ENCODE data around the gene ATP7B.

Gene ATP7B

GRCh38 chr13:52011632-52012511, 622 bp upstream of the ATP7B start, which contains the start of gene ALG11:
TSS of gene ALG11 (plus strand) at chr13:52012398. CDS start at chr13:52012419, 21 bp downstream.
- in situ Hi-C loops (cut with HindIII; ENCODE audit: low pct_ligation_motif_present, low pct_unique_long_range_greater_than_20kb, low sequenced_read_pairs): no loop called here

GRCh38 chr13:52009946-52010345, 1.3 kb downstream of the ATP7B start:
- DNase-seq: no peak
- in situ Hi-C loops (cut with HindIII; ENCODE audit: low pct_ligation_motif_present, low pct_unique_long_range_greater_than_20kb, low sequenced_read_pairs): no loop called here

More at GRCh38 chr13:52011632-52012511, 622 bp upstream of the ATP7B start, which contains the start of gene ALG11:
- peak; percentile 97 for DNase-seq

DNA sequence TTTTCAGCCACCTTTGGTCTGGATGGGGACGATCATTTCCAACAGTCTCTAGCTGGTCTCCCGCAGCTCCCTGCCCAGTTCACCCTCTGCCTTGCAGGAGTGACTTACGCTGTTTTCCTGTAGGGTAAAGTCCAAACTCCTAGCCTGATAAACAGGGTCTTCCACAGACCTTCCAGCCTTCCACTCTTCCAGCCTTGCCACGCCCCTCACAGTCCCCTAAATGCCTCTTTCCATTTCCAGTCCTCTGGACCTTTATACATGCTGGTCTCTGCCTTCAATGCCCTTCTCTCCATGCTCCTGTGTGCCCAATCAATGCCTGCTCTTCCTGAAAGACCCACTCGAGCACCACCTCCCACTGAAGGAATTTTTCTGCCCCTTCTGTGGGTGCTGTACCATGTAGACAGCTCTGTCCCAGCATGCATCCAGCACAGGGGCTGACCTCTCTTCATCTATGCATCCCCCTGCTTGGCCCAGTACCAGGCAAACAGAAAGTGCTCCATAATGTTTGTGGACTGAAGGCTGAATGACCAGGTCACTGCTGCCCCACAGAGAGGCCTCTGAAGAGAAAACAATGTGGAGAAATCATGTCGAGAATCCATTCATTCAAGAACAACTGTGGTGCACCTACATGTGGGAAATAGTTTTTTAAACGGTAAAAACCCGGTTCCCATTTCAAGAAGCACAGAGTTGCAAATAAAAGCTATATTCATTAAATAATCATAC, 4.6 kb downstream of the ATP7B start:
- no peak for DNase-seq
- in situ Hi-C loops (cut with HindIII; ENCODE audit: low pct_ligation_motif_present, low pct_unique_long_range_greater_than_20kb, low sequenced_read_pairs): no loop called here

GRCh38 chr13:52005841-52006522, 5.3 kb downstream of the ATP7B start:
- DNase-seq: no peak
- in situ Hi-C loops (cut with HindIII; ENCODE audit: low pct_ligation_motif_present, low pct_unique_long_range_greater_than_20kb, low sequenced_read_pairs): no loop called here

DNA sequence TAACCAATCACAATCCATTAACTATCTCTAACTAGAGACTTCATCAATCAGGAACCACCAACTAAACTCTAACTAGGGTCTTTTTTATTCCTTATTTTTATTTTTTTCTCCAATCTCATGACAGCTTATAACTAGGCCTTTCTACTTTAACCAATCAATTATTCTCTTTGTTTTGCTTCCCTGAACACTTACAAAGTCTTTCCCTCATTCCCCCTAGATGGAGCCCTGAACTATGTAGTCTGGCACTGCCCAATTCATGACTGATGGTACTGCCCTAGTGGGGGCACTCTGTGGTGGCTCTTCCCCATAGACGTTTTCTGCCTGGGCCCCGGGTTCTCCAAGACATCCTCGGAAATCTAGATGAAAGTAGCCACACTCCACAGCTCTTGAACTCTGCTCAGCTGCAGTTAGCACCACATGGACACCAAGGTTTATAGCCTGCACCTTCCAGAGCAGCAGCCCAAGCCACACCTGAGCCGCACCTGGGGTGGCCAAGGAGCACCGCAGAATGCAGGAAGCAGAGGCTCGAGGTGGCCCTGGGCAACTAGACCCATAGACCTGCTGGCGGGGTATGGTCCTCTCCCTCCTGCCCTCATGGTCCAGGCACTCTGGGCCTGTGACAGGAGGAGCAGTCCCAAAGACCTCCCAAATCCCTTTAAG, 6.6 kb downstream of the ATP7B start:
- DNase-seq: peak; percentile 13
- in situ Hi-C loops (cut with HindIII; ENCODE audit: low pct_ligation_motif_present, low pct_unique_long_range_greater_than_20kb, low sequenced_read_pairs): no loop called here

DNA sequence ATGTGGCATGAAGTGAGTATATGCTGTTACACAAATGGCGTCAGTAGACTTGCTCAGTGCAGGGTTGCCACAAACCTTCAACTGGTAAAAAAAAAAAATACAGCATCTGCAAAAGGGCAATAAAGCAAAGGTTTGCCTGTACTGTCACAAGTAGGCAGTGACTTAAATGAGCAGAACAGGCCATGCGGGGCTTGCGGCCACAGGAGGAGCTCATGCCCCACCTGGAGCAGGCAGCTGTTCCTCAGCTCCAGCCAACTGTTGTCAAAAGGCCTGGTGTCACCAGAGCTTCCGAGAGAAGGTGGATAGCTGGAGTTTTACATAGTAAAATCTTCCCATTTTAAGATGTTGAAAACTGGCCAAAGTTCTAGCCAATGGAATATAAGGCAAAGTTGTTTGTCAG, 7.7 kb downstream of the ATP7B start:
- DNase-seq: no peak
- in situ Hi-C loops (cut with HindIII; ENCODE audit: low pct_ligation_motif_present, low pct_unique_long_range_greater_than_20kb, low sequenced_read_pairs): no loop called here

DNA sequence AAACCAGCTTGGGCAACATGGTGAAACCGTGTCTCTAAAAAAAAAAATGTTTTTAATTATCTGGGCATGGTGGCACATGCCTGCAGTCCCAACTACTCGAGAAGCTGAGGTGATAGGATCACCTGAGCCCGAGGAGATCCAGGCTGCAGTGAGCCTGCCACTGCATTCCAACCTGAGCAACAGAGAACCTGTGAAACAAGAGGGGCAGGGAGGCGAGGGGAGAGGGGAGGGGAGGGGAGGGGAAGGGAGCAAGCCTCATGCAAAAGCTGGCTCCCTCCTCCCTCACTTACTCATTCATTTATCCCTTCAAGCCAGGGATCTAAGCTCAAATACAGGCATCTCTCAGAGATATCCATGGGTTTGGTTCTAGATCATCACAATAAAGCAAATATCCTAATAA, 8.9 kb downstream of the ATP7B start:
- in situ Hi-C loops (cut with HindIII; ENCODE audit: low pct_ligation_motif_present, low pct_unique_long_range_greater_than_20kb, low sequenced_read_pairs): no loop called here
- DNase-seq: no peak

- in situ Hi-C loops (cut with HindIII; ENCODE audit: low pct_ligation_motif_present, low pct_unique_long_range_greater_than_20kb, low sequenced_read_pairs): no loop called here
- DNase-seq: peak; percentile 50
Measured at GRCh38 chr13:52001120-52001731, 10.0 kb downstream of the ATP7B start.

DNA sequence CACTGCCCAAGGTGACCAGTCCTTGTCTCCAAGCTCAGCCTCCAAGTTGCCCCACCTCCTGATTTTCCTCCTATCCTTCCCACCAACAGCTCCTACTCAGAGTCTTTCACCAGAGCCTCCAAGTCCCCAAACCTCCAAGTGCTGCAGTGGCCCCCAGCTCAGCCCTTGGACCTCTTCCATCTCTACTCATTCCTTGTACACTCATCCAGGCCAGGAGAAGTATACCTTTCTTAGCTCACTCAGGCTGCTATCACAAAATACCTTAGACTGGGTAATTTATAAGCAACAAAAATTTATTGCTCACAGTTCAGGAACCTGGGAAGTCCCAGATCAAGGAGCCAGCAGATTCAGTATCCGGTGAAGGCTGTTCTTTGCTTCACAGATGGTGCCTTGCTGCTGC, 11.3 kb downstream of the ATP7B start:
- in situ Hi-C loops (cut with HindIII; ENCODE audit: low pct_ligation_motif_present, low pct_unique_long_range_greater_than_20kb, low sequenced_read_pairs): no loop called here
- DNase-seq: no peak

DNA sequence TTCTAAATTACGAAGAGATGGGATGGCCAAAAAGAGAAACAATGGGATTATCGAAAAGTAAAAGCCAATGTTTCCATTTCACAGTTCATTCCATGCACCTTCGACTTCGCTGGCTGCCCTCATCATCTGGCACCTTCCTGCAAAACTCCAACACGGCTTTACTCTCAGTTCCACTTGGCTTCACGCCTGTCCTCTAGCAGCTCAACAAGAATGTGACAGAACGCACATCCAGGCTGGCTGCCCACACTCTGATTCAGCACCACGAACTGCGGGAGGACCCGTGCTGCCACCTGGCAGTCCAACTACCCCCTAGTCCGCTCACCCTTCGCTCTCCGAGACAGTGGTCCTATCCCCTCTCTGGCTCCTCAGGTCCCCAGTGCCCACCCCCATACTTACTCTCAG, 11.7 kb downstream of the ATP7B start:
- peak; percentile 15 for DNase-seq
- in situ Hi-C loops (cut with HindIII; ENCODE audit: low pct_ligation_motif_present, low pct_unique_long_range_greater_than_20kb, low sequenced_read_pairs): no loop called here

- in situ Hi-C loops (cut with HindIII; ENCODE audit: low pct_ligation_motif_present, low pct_unique_long_range_greater_than_20kb, low sequenced_read_pairs): no loop called here
- no peak for DNase-seq
Measured at GRCh38 chr13:51998723-51999509, 12.3 kb downstream of the ATP7B start.

DNA sequence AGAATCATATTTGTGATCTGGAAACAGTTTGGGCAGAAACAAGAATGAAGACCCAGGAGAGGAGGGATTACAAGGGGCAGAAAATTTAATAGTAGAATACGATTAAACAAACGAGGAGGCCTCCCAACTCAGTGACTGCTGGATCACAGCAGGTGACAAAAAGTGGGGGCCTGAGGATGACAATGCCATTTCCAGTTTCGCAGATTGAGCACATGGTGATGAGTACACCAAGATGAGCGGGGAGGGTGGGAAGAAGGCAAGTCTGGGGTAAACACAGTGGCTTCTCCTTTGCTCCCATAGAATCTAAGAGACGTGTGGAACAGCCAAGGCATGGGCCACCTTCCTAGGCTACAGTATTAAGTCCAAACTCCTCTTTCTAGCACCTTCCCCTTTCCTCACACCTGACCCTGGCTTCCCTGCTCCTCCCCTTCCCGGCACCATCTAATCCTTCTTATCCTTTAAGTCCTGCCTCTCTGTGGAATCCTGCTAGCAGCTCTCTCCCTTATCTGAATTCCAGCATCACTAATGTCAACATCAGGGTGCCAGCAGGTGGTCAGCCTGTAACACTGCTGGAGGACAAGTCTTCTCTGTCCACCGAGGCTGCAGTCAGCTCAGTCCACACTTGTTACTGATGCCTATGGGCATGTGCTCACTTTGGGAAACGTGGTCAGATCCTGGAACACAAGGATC, 13.5 kb downstream of the ATP7B start:
- no peak for DNase-seq
- in situ Hi-C loops (cut with HindIII; ENCODE audit: low pct_ligation_motif_present, low pct_unique_long_range_greater_than_20kb, low sequenced_read_pairs): no loop called here

DNA sequence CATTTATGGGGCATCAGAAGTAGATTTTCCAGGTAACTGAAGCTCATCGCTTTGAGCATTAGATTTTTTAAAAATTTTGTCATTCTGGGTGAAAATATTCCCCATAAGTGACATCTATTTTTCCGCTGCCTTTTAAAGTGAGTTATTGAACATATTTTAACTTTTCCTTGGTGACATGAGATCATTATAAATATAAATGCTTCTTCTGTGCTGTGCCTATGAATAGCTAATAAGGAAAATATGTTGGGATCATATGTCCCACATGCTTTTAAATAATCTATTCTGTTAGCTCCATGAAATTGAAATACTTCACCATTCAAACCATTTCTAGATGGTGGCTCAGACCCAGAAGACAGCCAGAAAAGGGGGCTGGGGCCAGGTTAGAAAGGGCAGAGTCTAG, 14.1 kb downstream of the ATP7B start:
- DNase-seq: no peak
- in situ Hi-C loops (cut with HindIII; ENCODE audit: low pct_ligation_motif_present, low pct_unique_long_range_greater_than_20kb, low sequenced_read_pairs): no loop called here

GRCh38 chr13:51996641-51997040, 14.6 kb downstream of the ATP7B start:
- in situ Hi-C loops (cut with HindIII; ENCODE audit: low pct_ligation_motif_present, low pct_unique_long_range_greater_than_20kb, low sequenced_read_pairs): no loop called here
- DNase-seq: no peak

- no peak for DNase-seq
- in situ Hi-C loops (cut with HindIII; ENCODE audit: low pct_ligation_motif_present, low pct_unique_long_range_greater_than_20kb, low sequenced_read_pairs): no loop called here
Measured at GRCh38 chr13:51995677-51996551, 15.3 kb downstream of the ATP7B start.

DNA sequence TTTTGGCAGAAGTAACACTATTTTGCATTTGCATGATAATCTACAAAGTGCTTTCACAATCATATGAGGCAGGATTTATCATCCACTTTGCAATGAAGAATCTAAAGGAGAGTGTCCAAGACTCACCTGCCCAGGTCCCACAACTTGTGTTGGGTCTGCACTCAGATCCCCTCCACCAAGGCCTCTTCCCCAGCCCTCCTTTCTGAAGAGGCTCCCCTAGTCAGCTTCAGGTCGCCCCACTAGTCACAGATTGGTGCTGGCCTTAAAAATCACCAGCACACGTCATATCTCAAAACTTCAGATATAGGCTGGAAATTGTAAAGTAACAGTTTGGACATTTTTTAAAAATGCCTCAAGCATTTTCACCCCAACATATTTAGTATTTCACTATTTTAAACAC, 17.5 kb downstream of the ATP7B start:
- DNase-seq: no peak
- in situ Hi-C loops (cut with HindIII; ENCODE audit: low pct_ligation_motif_present, low pct_unique_long_range_greater_than_20kb, low sequenced_read_pairs): no loop called here
